Astrocyte (in vitro differentiated cells and primary cell): ENCODE measurements around the gene NDUFA5.

ENCODE experiments used
- CTCF ChIP-seq: IDR thresholded peaks from 2 replicates; pipeline ENCODE4 v1.5.1; 2011; ENCODE audit warnings: low read depth, mild to moderate bottlenecking, inconsistent platforms, low read length, moderate library complexity; ENCODE audit not compliant: insufficient read depth
- EZH2 ChIP-seq: IDR thresholded peaks from 2 replicates; pipeline ENCODE4 v1.6.1; 2012; ENCODE audit warnings: mild to moderate bottlenecking, low read length, inconsistent platforms; ENCODE audit not compliant: insufficient read depth

GRCh38 chr7:123502201-123502600 is 55.4 kb downstream of the NDUFA5 start:
- TF ChIP-seq CTCF (no peak), EZH2 (no peak)
